Stomach (tissue), 9 donors: ENCODE measurements around the gene RAB5B. TPM values are rescaled to one million over a fixed set of nuclear protein-coding genes. Genes with fewer than 3 reads are reported as not detected.

Experiments used
- DNase-seq, 2 donors: peaks; one replicate each; pipeline versions ENCODE4 v3.0.0 to v3.0.0-alpha.2; 2013 to 2019
- H3K27ac ChIP-seq, 5 donors: fragments of 200-600 bp in 4 of 5; sonication (generic) in 4 of 5; one replicate each; pipeline ENCODE4 v1.5.1; 2013 to 2019; ENCODE audit warnings: mild to moderate bottlenecking in 1 of 5, moderate library complexity in 1 of 5
- H3K27me3 ChIP-seq, 3 donors: fragments of 200-600 bp; sonication (generic); one replicate each; pipeline ENCODE4 v1.5.1; 2017 to 2019; ENCODE audit warnings: mixed run types in 1 of 3
- H3K36me3 ChIP-seq, 4 donors: fragments of 200-600 bp; sonication (generic); 1 replicate in 3 of 4; 2 replicates in 1 of 4; pipeline ENCODE4 v1.5.1; 2016 to 2019
- H3K4me1 ChIP-seq, 4 donors: fragments of 200-600 bp; sonication (generic); one replicate each; pipeline ENCODE4 v1.5.1; 2016 to 2019
- H3K4me3 ChIP-seq, 4 donors: fragments of 200-600 bp; sonication (generic) in 3 of 4; one replicate each; pipeline ENCODE4 v1.5.1; 2016 to 2019; ENCODE audit warnings: mild to moderate bottlenecking in 1 of 4
- H3K9me3 ChIP-seq, 4 donors: fragments of 200-600 bp; sonication (generic); one replicate each; pipeline ENCODE4 v1.5.1; 2016 to 2019
- CTCF ChIP-seq, 7 experiments: fragments of 450-650 bp in 4 of 7; fragments of 200-600 bp in 3 of 7; sonication (generic) in 3 of 7; IDR thresholded peaks; one replicate each; pipeline ENCODE4 v1.5.1; 2016 to 2019; ENCODE audit warnings: antibody characterized with exemption in 7 of 7, control low read depth in 2 of 7, mild to moderate bottlenecking in 1 of 7
- EP300 ChIP-seq: sonication (generic); formaldehyde crosslinking; IDR thresholded peaks from one replicate; pipeline ENCODE4 v1.6.1; 2017; ENCODE audit warnings: antibody characterized with exemption
- POLR2A ChIP-seq, 4 donors: fragments of 450-650 bp; IDR thresholded peaks; one replicate each; pipeline ENCODE4 v1.6.1; 2016; ENCODE audit warnings: antibody characterized with exemption in 4 of 4, control low read depth in 2 of 4, mild to moderate bottlenecking in 1 of 4, moderate library complexity in 1 of 4
- POLR2AphosphoS5 ChIP-seq, 3 donors: sonication (generic); formaldehyde crosslinking; IDR thresholded peaks; one replicate each; pipeline ENCODE4 v1.6.1; 2016; ENCODE audit warnings: antibody characterized with exemption in 3 of 3
- WGBS, 5 donors: extraction: QIAGEN DNeasy Blood & Tissue Kit in 3 of 5; methylation state at CpG; one replicate each; pipeline versions ENCODE4 v1.1.5 to v1.1.7; 2013 to 2018; 5-methylcytosine and 5-hydroxymethylcytosine counted together
- intact Hi-C: fragments of 100-400 bp; cut with DNase I; formaldehyde crosslinking; loops from one replicate; pipeline ENCODE4 v1.15.1; 2023; ENCODE audit warnings: low total_unique reads
- polyA plus RNA-seq, 3 donors: library from polyadenylated mRNA; stranded (reverse); fragments of 200-250 nt; gene quantifications; one replicate each; pipeline ENCODE4 v1.2.3, GENCODE V29; 2013
- total RNA-seq, 5 donors: library from RNA; depleted of rRNA; stranded (reverse); fragments of >200 nt; gene quantifications; one replicate each; pipeline versions ENCODE4 v1.1.0 to v1.2.3, GENCODE V29; 2014 to 2016
- donor health status: healthy with polysubstance abuse.
- donor health status: Bipolar disorder and iron deficiency.
- donor health status: healthy.

The RAB5B gene
- total and polyA plus RNA-seq, 8 donors, result 17.1 to 100 (median 74.3) TPM

DNA sequence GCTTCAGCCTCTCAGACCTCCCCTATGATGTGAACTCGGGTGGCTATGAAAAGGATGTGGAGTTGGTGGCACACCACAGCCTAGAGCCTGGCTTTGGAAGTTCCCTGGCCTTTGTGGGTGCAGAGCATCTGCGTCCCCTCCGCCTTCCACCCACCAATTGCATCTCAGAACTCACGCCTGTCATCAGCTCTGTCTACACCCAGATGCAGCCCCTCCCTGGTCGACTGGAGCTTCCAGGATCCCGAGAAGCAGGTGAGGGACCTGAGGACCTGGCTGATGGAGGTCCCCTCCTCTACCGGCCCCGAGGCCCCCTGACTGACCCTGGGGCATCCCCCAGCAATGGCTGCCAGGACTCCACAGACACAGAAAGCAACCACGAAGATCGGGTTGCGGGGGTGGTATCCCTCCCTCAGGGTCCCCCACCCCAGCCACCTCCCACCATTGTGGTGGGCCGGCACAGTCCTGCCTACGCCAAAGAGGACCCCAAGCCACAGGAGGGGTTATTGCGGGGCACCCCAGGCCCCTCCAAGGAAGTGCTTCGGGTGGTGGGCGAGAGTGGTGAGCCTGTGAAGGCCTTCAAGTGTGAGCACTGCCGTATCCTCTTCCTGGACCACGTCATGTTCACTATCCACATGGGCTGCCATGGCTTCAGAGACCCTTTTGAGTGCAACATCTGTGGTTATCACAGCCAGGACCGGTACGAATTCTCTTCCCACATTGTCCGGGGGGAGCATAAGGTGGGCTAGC, 60.9 kb downstream of the RAB5B start:
- Histone ChIP-seq H3K27ac (no peak overlapping the region), H3K36me3 (peaks cover 17 to 73% (median 58%) of the 10 kb centered on the region in 4 donors), H3K9me3 (no peaks in the 10 kb centered on the region), H3K27me3 (no peaks in the 10 kb centered on the region), H3K4me1 (peaks cover 0 to under 1% (median 0%) of the 10 kb centered on the region in 4 donors), H3K4me3 (no peak overlapping the region)
- TF ChIP-seq EP300 (no peak), CTCF (IDR thresholded peaks at IDR 0.05) (no peak)
- WGBS, 5 donors, result 78 to 86% (median 83%) methylated on average over 16 to 21 of the region's 21 CpGs
- intact Hi-C loops, result loop anchor here (5.0 to 10.0 kb wide), 2 partner anchors 32 to 50 kb away; no protein-coding TSS in a partner anchor
- no peak for DNase-seq

GRCh38 chr12:56037161-56037560, 63.3 kb downstream of the RAB5B start:
- peaks cover 0 to 9% (median 7%) of the 10 kb centered on the region in 4 donors for H3K4me1 ChIP-seq
- TF ChIP-seq POLR2AphosphoS5 (IDR thresholded peaks at IDR 0.05) (no peak), EP300 (no peak), CTCF (IDR thresholded peaks at IDR 0.05) (no peak), POLR2A (IDR thresholded peaks at IDR 0.05) (no peak)
- no peak overlapping the region for H3K27ac ChIP-seq
- no peaks in the 10 kb centered on the region for H3K27me3 ChIP-seq
- H3K36me3 ChIP-seq, result peaks cover 17 to 60% (median 52%) of the 10 kb centered on the region in 4 donors
- H3K9me3 ChIP-seq, result no peaks in the 10 kb centered on the region
- H3K4me3 ChIP-seq, result no peak overlapping the region
- intact Hi-C loops, result loop anchor here (5.0 to 10.0 kb wide), 2 partner anchors 35 to 52 kb away; no protein-coding TSS in a partner anchor
- WGBS, 5 donors, result 58 to 70% (median 63%) methylated on average over 2 of the region's 2 CpGs
- no peak for DNase-seq

DNA sequence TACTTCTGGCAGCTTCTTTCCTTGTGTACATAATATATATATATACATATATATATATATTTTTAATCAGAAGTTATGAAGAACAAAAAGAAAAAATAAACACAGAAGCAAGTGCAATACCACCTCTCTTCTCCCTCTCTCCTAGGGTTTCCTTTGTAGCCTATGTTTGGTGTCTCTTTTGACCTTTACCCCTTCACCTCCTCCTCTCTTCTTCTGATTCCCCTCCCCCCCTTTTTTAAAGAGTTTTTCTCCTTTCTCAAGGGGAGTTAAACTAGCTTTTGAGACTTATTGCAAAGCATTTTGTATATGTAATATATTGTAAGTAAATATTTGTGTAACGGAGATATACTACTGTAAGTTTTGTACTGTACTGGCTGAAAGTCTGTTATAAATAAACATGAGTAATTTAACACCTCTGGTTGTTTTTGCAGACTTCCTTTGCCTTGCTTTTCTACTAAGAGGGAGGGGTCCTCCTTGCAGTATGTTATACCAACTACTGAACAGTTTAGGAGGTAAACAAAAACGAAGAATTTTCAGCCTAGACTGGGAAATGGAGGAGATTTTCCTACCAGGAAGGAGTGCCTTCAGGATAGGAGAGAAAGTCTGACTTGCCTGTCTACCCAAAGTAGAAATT, 64.3 kb downstream of the RAB5B start:
- intact Hi-C loops, result loop anchor here (5.0 to 10.0 kb wide), 2 partner anchors 36 to 53 kb away; no protein-coding TSS in a partner anchor
- H3K27me3 ChIP-seq, result no peaks in the 10 kb centered on the region
- 20 to 46% (median 26%) methylated on average over 2 of the region's 2 CpGs for WGBS, 5 donors
- TF ChIP-seq CTCF (IDR thresholded peaks at IDR 0.05) (no peak), EP300 (no peak)
- no peak overlapping the region for H3K27ac ChIP-seq
- H3K9me3 ChIP-seq, result no peaks in the 10 kb centered on the region
- no peak for DNase-seq
- H3K4me3 ChIP-seq, result no peak overlapping the region
- peaks cover 14 to 51% (median 44%) of the 10 kb centered on the region in 4 donors for H3K36me3 ChIP-seq
- H3K4me1 ChIP-seq, result peaks cover 6 to 16% (median 14%) of the 10 kb centered on the region in 4 donors

- H3K4me1 ChIP-seq, result peaks cover 12 to 26% (median 19%) of the 10 kb centered on the region in 4 donors
- 94 to 100% (median 100%) methylated on average over 1 of the region's 1 CpG for WGBS, 5 donors
- H3K27me3 ChIP-seq, result no peaks in the 10 kb centered on the region
- H3K36me3 ChIP-seq, result peaks cover 22 to 51% (median 43%) of the 10 kb centered on the region in 4 donors
- H3K4me3 ChIP-seq, result no peak overlapping the region
- no peaks in the 10 kb centered on the region for H3K9me3 ChIP-seq
- no peak for DNase-seq
- no peak for TF ChIP-seq CTCF (IDR thresholded peaks at IDR 0.05)
- no peak for TF ChIP-seq EP300
- TF ChIP-seq POLR2A (IDR thresholded peaks at IDR 0.05), result no peak
- TF ChIP-seq POLR2AphosphoS5 (IDR thresholded peaks at IDR 0.05), result no peak
- H3K27ac ChIP-seq, result no peak overlapping the region
- intact Hi-C loops, result no loop called here
Observed at GRCh38 chr12:56040151-56040550, 66.3 kb downstream of the RAB5B start.
